Neural crest cell (in vitro differentiated cells): Measurements from ENCODE around the gene TMC6. TPM values are rescaled to one million over a fixed set of nuclear protein-coding genes. Genes with fewer than 3 reads are reported as not detected.
"Not testable (repeated sequence)": the region's sequence is repeated elsewhere in the genome, so short reads cannot be mapped to it uniquely, and the experiment has no call there.

Experiments used
- DNase-seq: peaks from one replicate; pipeline ENCODE4 v3.0.0; 2021; ENCODE audit warnings: low read depth, mixed read lengths, low spot score
- H3K27ac Mint-ChIP-seq: one replicate; pipeline ENCODE4 v1.8.0; 2021; ENCODE audit warnings: mild to moderate bottlenecking, mixed read lengths; ENCODE audit not compliant: unreplicated experiment
- H3K27me3 Mint-ChIP-seq: 2 replicates; pipeline ENCODE4 v1.8.0; 2021; ENCODE audit warnings: low read depth, mild to moderate bottlenecking, mixed read lengths
- H3K36me3 Mint-ChIP-seq: 2 replicates; pipeline ENCODE4 v1.8.0; 2021; ENCODE audit warnings: low read depth, mild to moderate bottlenecking, mixed read lengths
- H3K4me1 Mint-ChIP-seq: 2 replicates; pipeline ENCODE4 v1.8.0; 2021; ENCODE audit warnings: mixed read lengths
- H3K4me3 Mint-ChIP-seq: one replicate; pipeline ENCODE4 v1.8.0; 2021; ENCODE audit warnings: mild to moderate bottlenecking, mixed read lengths
- H3K9me3 Mint-ChIP-seq: 2 replicates; pipeline ENCODE4 v1.8.0; 2021; ENCODE audit warnings: mixed read lengths
- total RNA-seq: library from RNA; stranded (reverse); gene quantifications from 2 replicates; pipeline ENCODE4 v1.2.1, GENCODE V29; 2021
- TF ChIP-seq, protein P1 (sequence below): fragments of 200-600 bp; sonication (generic); conservative IDR thresholded peaks from 2 replicates; pipeline ENCODE4 v1.5.0; 2021; ENCODE audit warnings: antibody characterized with exemption, mild to moderate bottlenecking

The TMC6 gene
- total RNA-seq, 1 donor from 2014 or later = 86.0 TPM

DNA sequence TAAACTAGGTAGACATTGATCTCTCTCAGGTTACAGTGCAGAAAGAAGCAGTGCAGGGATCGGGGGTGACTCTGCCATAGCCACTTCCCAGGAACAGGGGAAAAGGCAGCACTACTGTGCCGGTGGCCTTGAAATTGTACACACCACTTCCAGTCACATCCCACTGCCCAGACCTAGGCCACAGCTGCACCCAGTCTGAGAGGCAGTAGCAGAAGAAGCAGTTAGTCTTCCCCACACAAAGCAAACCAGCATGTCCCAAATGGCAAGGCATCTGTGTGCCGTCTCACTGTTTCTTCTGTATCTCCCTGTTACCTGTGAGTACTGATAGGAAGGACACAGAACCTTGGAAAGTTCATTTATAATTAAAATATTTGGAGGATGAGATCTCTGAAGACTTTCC, 47.0 kb downstream of the TMC6 start:
- Mint-ChIP-seq H3K9me3 (no peaks in the 10 kb centered on the region), H3K27me3 (no peaks in the 10 kb centered on the region), H3K27ac (peak overlapping the region; percentile 29), H3K4me1 (no peaks in the 10 kb centered on the region), H3K4me3 (no peak overlapping the region), H3K36me3 (peaks cover 9% of the 10 kb centered on the region)
- DNase-seq = no peak
- TF ChIP-seq, protein P1, sequence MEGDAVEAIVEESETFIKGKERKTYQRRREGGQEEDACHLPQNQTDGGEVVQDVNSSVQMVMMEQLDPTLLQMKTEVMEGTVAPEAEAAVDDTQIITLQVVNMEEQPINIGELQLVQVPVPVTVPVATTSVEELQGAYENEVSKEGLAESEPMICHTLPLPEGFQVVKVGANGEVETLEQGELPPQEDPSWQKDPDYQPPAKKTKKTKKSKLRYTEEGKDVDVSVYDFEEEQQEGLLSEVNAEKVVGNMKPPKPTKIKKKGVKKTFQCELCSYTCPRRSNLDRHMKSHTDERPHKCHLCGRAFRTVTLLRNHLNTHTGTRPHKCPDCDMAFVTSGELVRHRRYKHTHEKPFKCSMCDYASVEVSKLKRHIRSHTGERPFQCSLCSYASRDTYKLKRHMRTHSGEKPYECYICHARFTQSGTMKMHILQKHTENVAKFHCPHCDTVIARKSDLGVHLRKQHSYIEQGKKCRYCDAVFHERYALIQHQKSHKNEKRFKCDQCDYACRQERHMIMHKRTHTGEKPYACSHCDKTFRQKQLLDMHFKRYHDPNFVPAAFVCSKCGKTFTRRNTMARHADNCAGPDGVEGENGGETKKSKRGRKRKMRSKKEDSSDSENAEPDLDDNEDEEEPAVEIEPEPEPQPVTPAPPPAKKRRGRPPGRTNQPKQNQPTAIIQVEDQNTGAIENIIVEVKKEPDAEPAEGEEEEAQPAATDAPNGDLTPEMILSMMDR = no peak

DNA sequence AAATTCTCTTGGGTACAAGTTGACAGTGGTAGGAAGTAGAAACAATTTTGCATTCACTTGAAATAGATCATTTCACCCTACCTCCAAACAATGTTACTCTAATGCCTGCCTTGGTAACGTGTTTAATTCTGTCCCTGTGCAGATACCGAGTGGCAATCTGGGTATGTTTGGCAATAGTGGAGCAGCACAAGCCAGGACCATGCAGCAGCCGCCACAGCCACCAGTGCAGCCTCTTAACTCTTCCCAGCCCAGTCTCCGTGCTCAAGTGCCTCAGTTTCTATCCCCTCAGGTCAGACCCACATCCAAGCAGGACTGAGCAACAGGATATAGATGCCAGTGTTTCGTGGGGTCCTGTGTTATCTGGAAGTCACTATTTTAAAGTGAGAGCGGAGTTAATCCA, 49.3 kb downstream of the TMC6 start:
- TF ChIP-seq, protein P1 = no peak
- Mint-ChIP-seq H3K4me1 (no peaks in the 10 kb centered on the region), H3K4me3 (no peak overlapping the region), H3K36me3 (peaks cover 15% of the 10 kb centered on the region), H3K27me3 (no peaks in the 10 kb centered on the region), H3K27ac (no peak overlapping the region), H3K9me3 (no peaks in the 10 kb centered on the region)
- DNase-seq = no peak

DNA sequence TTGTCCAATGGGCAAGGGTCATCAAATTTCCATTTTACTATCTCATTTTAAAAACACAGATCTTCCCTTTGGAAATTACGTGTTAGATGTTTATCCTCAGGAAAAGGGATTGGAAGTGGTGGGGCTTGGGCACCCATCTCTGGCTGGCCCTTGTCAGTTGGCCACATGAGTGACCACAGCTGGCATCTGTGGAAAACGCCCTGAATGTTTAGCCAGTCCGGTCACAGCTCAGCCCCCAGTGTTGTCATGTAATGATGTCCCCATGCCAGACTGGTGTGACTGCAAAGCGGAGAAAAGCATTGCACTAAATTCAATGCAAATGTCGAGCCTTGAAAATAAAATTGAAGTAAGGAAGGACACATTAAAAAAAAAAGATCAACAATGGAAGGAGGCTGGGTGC, 53.0 kb downstream of the TMC6 start:
- Mint-ChIP-seq H3K4me3 (no peak overlapping the region), H3K4me1 (no peaks in the 10 kb centered on the region), H3K27me3 (no peaks in the 10 kb centered on the region), H3K36me3 (peaks cover 31% of the 10 kb centered on the region), H3K9me3 (no peaks in the 10 kb centered on the region), H3K27ac (no peak overlapping the region)
- TF ChIP-seq, protein P1 = no peak
- DNase-seq = no peak

DNA sequence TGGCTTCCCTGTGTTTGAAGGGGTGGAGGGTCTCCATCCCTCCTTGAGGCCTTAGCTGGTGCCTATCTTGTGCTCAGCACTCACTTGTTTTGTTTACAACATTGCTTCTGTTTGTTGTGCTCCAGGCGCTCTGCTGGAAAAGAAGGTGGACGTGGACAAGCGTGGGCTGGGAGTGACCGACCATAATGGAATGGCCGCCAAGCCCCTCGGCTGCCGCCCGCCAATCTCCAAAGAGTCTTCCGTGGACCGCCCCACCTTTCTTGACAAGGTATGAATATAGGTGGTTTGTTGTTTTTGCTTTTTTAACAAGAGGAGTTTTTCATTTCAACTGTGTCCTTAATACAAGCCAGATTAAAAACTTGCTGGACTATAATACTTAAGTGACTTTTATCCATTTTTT, 53.5 kb downstream of the TMC6 start:
- no peak for DNase-seq

DNA sequence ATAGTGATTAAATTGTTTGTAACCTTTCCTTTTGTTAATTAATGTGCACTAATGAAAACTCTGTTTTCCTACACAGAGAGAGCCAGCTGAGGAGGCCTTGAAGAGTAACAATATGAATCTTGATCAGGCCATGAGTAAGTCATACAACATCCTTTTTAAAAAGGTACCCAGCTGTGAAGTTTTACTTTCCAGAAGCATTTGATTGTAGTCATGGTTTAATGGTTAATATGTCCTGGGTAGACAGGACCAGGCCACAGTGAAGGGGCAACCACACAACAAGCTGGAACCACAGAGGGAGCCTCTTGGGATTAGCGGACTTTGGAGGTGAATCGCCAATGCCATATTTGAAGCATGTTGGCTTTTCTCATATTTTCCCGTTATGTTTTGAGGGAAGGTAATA, 55.6 kb downstream of the TMC6 start:
- Mint-ChIP-seq H3K27ac (no peak overlapping the region), H3K4me1 (no peaks in the 10 kb centered on the region), H3K27me3 (no peaks in the 10 kb centered on the region), H3K9me3 (no peaks in the 10 kb centered on the region), H3K36me3 (peaks cover 27% of the 10 kb centered on the region), H3K4me3 (no peak overlapping the region)
- DNase-seq = no peak
- TF ChIP-seq, protein P1 = no peak

More for the DNA sequence above, 53.5 kb downstream of the TMC6 start:
- Mint-ChIP-seq H3K4me1 (no peaks in the 10 kb centered on the region), H3K27ac (no peak overlapping the region), H3K36me3 (peaks cover 31% of the 10 kb centered on the region), H3K9me3 (no peaks in the 10 kb centered on the region), H3K4me3 (no peak overlapping the region), H3K27me3 (no peaks in the 10 kb centered on the region)
- TF ChIP-seq, protein P1 = no peak

DNA sequence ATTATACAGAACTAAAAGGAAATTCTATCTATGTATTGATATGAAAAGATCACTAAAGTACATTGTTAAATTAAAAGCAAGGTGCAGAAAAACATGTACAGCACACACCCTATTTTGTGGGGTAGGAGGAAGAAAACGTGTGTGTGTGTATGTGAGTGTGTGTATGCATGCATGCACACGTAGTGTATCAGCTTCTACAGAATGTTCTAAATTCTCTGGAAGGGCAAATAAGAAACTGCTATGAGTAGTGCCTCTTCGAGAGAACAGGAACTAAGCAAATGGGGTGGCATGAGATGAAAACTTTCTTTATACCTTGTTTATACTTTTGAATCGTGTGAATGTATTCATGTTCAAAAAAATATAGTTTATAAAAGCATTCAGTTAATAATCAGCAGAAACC, 58.9 kb downstream of the TMC6 start:
- no peak overlapping the region for H3K4me3 Mint-ChIP-seq
- H3K27me3 Mint-ChIP-seq = no peaks in the 10 kb centered on the region
- TF ChIP-seq, protein P1 = no peak
- H3K9me3 Mint-ChIP-seq = no peaks in the 10 kb centered on the region
- no peak for DNase-seq
- peaks cover 20% of the 10 kb centered on the region for H3K36me3 Mint-ChIP-seq
- H3K27ac Mint-ChIP-seq = no peak overlapping the region
- H3K4me1 Mint-ChIP-seq = no peaks in the 10 kb centered on the region

DNA sequence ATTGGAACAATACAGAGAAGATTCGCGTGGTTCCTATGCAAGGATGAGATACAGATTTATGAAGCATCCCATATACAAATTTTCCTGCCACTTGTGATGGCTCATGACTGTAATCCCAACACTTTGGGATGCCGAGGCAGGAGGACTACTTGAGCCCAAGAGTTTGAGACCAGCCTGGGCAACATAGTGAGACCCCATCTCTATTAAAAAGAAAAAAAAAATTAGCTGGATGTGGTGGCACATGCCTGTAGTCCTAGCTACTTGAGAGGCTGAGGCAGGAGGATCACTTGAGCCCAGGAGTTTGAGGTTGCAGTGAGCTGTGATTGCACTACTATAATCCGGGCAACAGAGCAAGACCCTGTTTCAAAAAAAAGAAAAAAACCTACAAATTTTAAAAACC, 61.6 kb downstream of the TMC6 start:
- H3K36me3 Mint-ChIP-seq, H3K27ac Mint-ChIP-seq, H3K4me3 Mint-ChIP-seq, H3K4me1 Mint-ChIP-seq, DNase-seq, H3K27me3 Mint-ChIP-seq, H3K9me3 Mint-ChIP-seq: not testable (repeated sequence)
